GM08714 (cell line): ENCODE data around the gene PGAP3.

Experiments used
- H3K4me3 ChIP-seq: fragments of 200-500 bp; sonication (Bioruptor generic); 2 replicates; pipeline ENCODE4 v1.5.1; 2014; ENCODE audit warnings: mild to moderate bottlenecking, low read length, inconsistent platforms
- ZNF274 ChIP-seq: IDR thresholded peaks from 2 replicates; pipeline ENCODE4 v1.6.1; 2012; ENCODE audit warnings: mild to moderate bottlenecking, low read depth, low read length

The PGAP3 gene

DNA sequence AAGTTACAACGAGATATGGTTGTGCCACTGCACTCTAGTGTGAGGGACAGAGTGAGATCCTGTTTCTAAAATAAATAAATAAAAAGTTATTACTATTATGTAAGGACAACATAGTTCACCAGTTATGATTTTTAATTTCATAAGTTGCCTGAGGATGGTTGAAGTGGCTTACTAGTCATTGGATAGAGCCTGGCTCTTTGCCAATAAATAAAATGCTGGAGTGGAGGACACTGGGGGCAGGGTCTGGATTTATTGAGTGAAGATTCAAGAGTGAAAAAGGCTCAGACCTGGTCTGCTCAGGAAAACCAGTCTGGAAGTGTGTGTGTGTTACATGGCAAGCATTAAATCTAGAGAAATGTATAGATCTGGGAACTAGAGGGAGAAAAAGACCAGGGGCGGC lies 48.8 kb downstream of the PGAP3 start:
- TF ChIP-seq ZNF274, result no peak
- no peak overlapping the region for H3K4me3 ChIP-seq

DNA sequence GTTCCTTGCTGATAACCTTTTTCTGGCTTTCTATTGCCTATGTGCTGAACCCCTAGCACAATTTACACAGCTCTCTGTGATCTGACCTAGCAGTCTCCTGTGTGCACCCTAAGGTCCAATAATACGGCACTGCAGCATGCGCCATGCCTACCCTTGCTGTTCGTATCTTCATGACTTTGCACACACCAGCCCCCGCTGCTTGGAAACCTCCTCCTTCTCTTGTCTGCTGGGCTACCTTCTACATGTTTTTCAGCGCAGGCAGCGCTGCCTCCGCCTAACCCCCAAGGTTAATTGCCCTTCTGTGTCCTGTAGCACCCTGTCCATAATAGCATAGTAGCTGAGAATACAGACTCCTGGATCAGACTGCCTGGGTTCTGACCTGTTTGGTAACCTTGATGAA lies 49.5 kb downstream of the PGAP3 start:
- peak overlapping the region; percentile 90; the same call in 1 of the 2 replicates for H3K4me3 ChIP-seq
- TF ChIP-seq ZNF274, result no peak

DNA sequence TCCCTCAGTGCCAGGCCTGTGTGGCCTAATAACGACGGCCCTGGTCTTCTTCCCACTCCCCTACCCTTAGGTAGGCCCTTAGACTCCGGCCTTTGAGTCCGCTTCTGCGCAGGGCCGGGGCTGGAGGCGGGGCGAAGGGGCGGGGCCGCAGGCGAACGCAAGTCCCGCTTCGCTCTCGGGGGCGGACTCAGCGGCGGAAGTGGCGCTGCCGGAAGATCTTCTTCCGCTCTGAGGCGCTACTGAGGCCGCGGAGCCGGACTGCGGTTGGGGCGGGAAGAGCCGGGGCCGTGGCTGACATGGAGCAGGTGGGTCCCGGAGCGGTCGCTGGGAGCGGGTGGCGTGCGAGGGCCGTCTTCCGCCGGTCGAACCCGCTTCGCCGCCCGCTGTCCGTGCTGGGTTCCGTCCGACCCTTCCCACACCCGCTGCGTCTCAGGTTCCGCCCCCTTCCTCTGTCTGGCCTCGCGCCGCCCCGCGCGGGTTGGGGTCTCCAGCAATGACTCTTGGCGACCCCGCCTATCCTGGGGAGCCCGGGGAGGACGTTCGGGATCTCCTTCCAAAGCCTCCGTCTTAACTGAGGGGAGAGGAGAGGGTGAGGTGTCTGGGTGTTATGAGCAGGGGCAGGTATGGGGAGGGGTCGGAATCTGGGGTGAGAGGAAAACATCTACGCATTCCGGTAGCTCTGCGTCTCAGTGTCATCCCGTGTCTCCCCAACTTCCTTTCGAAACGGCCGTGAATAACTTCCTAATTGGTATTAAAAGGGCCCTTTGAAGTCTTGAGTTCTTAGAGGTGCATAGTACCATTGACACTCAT lies 50.7 kb downstream of the PGAP3 start, which contains the start of gene STARD3:
Gene STARD3 (plus strand): TSS at position 218 of the 810 bp plus-strand sequence. CDS start 16,388 bp downstream, outside the sequence.
- TF ChIP-seq ZNF274, result no peak
- peak within 1 kb of the TSS; percentile 90 for H3K4me3 ChIP-seq

DNA sequence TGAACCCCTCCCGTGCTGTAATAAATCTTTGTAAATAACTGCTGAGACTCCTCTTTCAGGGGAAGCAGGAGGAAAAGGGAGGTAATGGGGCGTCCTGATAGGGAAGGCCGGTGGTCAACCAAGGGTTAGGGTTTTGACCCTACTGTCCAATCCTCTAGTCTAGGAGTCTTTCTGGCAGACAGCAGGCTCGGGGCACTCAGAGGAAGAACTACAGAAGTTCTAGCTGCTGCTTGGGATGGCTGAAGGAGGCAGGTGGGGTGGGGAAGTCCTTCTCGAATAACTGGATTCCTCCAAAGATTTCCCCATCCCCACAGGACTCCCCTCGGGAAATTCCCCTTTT lies 51.3 kb downstream of the PGAP3 start:
- no peak for TF ChIP-seq ZNF274
- H3K4me3 ChIP-seq, result peak overlapping the region; percentile 90; the same call in 1 of the 2 replicates

DNA sequence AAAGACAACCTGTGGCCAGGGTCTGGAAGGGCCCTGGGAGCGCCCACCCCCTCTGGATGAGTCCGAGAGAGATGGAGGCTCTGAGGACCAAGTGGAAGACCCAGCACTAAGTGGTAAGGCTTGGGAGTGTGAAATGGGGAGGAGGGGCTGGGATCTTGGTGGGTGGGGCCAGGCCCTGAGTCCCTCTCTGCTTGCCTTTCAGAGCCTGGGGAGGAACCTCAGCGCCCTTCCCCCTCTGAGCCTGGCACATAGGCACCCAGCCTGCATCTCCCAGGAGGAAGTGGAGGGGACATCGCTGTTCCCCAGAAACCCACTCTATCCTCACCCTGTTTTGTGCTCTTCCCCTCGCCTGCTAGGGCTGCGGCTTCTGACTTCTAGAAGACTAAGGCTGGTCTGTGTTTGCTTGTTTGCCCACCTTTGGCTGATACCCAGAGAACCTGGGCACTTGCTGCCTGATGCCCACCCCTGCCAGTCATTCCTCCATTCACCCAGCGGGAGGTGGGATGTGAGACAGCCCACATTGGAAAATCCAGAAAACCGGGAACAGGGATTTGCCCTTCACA lies 52.2 kb downstream of the PGAP3 start:
- no peak for TF ChIP-seq ZNF274
- no peak overlapping the region for H3K4me3 ChIP-seq

GRCh38 chr17:39634384-39634871 lies 53.4 kb downstream of the PGAP3 start:
- TF ChIP-seq ZNF274, result no peak
- H3K4me3 ChIP-seq, result no peak overlapping the region

DNA sequence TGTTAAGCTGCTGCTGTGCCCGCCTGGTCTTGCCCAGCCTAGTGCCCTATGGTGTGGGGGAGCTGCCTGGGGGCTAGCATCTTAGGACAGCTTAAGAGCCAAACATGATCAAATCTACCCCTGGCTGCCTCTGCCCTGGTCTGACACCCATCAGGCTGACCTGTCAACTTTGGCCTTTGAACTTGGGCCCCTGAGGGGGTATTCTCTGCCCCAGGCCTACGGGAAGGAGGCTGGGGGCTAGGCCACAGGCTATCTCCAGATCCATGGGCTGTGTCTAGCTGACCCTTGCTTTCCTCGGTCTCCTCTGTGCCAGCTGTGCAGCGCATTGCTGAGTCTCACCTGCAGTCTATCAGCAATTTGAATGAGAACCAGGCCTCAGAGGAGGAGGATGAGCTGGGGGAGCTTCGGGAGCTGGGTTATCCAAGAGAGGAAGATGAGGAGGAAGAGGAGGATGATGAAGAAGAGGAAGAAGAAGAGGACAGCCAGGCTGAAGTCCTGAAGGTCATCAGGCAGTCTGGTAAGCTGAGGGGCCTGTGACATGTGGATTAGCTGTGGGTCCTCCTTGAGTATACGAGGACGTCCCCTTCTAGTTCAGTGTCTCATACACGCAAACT lies 54.2 kb downstream of the PGAP3 start:
- no peak for TF ChIP-seq ZNF274
- no peak overlapping the region for H3K4me3 ChIP-seq

DNA sequence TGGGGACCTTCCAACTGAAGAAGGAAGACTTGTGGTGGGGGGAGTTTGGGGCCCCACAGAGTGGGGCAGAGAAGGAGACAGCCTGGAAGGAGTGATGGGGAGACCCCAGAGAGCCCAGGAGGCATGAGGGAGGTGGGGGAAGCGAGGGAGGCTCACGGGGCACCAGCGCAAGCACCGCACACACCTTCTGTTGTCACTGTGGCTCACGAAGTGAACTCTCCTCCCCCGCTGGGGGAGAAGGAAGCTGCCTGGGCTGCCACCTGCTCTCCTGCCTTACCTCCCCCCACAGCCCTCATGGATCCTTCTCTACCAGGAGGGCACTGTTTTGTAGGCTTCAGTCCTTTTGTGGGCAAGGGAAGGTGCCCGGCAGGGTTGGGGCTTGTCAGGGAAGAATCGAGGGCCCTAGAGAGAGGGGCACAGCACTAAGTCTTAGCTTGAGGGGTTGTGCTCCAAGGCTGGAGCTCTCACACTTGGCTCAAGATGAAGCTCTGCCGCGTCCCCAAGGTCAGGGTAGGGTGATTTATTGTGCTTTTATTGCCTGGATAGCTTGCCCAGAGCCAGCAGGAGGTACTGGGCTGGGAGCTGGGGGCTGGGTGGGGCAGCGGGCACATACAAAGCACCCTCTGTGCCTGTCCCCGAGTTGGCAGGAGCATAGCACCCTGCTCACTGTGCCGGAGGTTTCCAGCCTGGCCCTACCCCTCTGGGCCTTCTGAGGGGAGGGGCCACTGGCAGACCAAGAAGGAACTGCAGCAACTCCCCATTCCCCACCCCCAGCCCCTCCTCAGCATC lies 55.5 kb downstream of the PGAP3 start:
- no peak overlapping the region for H3K4me3 ChIP-seq
- TF ChIP-seq ZNF274, result no peak

- TF ChIP-seq ZNF274, result no peak
- no peak overlapping the region for H3K4me3 ChIP-seq
These were observed 56.5 kb downstream of the PGAP3 start for GRCh38 chr17:39631403-39631802.

- TF ChIP-seq ZNF274, result no peak
- H3K4me3 ChIP-seq, result no peak overlapping the region
These were observed 58.0 kb downstream of the PGAP3 start for GRCh38 chr17:39629898-39630297.

GRCh38 chr17:39629494-39629880 lies 58.4 kb downstream of the PGAP3 start:
- TF ChIP-seq ZNF274, result no peak
- no peak overlapping the region for H3K4me3 ChIP-seq

DNA sequence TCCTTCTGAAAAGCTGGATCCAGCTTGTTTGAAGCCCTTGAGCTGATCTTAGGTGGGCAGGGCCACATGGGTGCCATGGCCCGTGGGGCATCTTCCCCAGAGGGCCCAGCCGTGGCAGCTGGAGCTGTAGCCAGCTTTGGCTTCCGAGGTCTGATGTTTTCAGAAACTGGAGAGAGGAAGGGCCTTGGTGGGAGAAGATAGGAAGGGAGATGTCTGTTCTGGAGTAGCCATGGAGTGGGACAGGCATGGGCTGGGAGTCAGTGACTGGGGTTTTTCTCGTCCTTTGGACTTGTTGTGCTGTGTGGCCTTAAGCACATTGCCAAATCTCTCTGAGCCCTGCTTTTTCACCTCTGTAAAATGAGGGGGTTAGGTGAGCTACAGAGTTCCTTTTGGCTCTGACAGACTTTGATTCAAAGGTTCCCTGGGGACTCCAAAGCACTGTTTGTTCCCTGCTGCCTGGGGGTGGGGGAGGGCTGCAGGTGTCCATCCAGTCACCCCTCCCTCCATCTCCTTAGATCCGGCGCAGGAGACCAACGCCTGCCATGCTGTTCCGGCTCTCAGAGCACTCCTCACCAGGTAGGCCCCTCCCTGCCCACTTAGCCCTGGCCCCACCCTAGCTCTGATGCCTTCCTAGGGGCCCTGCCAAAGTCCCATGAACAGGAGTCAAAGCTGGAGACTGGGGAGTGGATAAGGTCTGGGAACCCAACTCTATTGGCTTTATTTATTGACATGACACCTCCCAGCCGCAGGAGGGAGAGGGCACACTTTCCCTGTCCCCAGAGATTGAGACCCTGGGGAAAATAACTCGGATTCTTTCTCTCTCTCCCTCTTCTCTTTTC lies 59.0 kb downstream of the PGAP3 start:
- no peak overlapping the region for H3K4me3 ChIP-seq
- no peak for TF ChIP-seq ZNF274
